ENCODE data around the gene BCAS1. TPM values are rescaled to one million over a fixed set of nuclear protein-coding genes. Genes with fewer than 3 reads are reported as not detected.

The BCAS1 gene
- total RNA-seq, 1 donor from 2014 or later, result not detected

DNA sequence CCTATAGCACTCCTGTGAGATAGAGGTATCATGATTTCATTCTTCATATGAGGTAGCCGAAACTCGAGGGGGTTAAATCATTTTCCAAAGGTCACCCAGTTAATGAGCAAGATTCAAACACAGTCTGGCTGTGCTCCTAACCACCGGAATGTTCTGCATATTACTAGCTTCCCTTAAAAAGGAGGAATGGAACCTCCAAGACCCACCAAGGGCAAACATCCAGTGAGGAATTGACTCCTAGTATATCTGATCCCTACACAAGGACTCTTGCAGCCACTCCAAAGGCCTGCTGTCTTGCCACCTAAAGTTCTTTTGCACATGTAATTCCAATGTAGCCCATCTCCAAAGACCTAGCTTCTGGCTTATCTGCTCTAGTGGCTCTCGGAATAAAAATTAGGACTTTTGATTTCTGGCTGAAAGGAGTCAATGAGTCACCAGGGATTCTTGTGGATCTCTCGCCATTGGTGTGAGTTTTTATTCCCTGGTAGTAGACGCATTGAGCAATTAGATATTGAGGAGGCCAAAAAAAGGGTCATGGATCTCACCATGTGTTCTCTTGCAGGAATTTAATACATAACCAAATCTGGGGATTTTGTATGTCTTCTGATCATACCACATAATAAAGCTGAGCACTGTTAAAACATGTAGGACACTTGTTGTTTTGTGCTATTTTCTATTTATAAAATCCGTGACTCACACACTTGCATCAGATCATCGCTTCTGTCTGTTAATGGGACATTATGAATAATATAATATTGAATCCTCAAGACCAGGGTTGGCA lies 9.1 kb downstream of the BCAS1 start:
- H3K4me1 Mint-ChIP-seq (ENCODE audit: unreplicated experiment), result no peaks in the 10 kb centered on the region
- DNase-seq (ENCODE audit: extremely low spot score, unreplicated experiment), result no peak
- H3K36me3 Mint-ChIP-seq (ENCODE audit: unreplicated experiment), result no peaks in the 10 kb centered on the region
- H3K4me3 Mint-ChIP-seq (ENCODE audit: unreplicated experiment), result no peak overlapping the region
- TF ChIP-seq, protein P1, sequence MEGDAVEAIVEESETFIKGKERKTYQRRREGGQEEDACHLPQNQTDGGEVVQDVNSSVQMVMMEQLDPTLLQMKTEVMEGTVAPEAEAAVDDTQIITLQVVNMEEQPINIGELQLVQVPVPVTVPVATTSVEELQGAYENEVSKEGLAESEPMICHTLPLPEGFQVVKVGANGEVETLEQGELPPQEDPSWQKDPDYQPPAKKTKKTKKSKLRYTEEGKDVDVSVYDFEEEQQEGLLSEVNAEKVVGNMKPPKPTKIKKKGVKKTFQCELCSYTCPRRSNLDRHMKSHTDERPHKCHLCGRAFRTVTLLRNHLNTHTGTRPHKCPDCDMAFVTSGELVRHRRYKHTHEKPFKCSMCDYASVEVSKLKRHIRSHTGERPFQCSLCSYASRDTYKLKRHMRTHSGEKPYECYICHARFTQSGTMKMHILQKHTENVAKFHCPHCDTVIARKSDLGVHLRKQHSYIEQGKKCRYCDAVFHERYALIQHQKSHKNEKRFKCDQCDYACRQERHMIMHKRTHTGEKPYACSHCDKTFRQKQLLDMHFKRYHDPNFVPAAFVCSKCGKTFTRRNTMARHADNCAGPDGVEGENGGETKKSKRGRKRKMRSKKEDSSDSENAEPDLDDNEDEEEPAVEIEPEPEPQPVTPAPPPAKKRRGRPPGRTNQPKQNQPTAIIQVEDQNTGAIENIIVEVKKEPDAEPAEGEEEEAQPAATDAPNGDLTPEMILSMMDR (IDR thresholded peaks at IDR 0.05), result no peak
- no peak overlapping the region for H3K27ac Mint-ChIP-seq (ENCODE audit: unreplicated experiment)
- no peaks in the 10 kb centered on the region for H3K9me3 Mint-ChIP-seq (ENCODE audit: unreplicated experiment)
- H3K27me3 Mint-ChIP-seq (ENCODE audit: unreplicated experiment), result no peaks in the 10 kb centered on the region

DNA sequence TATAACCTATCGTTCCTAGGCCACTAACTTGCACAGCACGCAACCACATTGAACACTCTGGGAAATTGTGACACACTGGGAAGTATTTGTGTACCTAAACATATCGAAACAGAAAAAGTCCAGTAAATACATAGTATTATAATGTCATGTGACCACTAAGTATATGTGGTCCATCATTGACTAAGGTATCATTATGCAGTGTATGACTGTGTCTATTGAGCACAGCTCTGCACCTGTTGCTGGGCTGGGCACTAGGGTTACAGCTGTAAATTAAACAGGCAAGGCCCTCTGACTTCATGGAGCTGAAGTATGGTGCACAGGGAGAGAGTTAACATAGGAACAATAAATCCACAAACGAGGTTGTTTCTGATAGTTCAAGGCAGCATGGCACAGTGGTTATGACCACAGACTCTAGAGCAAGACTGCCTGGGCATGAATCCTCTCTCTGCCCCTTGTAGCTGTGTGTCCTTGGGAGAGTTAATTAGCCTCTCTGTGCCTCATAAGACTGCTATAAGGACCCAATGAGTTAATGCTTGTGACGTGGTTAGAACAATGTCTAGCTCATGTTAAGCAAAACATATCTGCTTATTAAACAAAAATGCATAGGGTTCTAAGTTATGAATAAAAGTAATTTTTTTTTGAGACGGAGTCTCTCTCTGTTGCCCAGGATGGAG lies 10.6 kb downstream of the BCAS1 start:
- H3K9me3 Mint-ChIP-seq (ENCODE audit: unreplicated experiment), result no peaks in the 10 kb centered on the region
- no peak overlapping the region for H3K27ac Mint-ChIP-seq (ENCODE audit: unreplicated experiment)
- no peaks in the 10 kb centered on the region for H3K36me3 Mint-ChIP-seq (ENCODE audit: unreplicated experiment)
- no peak for DNase-seq (ENCODE audit: extremely low spot score, unreplicated experiment)
- peaks cover 2% of the 10 kb centered on the region for H3K27me3 Mint-ChIP-seq (ENCODE audit: unreplicated experiment)
- H3K4me1 Mint-ChIP-seq (ENCODE audit: unreplicated experiment), result no peaks in the 10 kb centered on the region
- TF ChIP-seq, protein P1 (IDR thresholded peaks at IDR 0.05), result no peak
- H3K4me3 Mint-ChIP-seq (ENCODE audit: unreplicated experiment), result no peak overlapping the region

DNA sequence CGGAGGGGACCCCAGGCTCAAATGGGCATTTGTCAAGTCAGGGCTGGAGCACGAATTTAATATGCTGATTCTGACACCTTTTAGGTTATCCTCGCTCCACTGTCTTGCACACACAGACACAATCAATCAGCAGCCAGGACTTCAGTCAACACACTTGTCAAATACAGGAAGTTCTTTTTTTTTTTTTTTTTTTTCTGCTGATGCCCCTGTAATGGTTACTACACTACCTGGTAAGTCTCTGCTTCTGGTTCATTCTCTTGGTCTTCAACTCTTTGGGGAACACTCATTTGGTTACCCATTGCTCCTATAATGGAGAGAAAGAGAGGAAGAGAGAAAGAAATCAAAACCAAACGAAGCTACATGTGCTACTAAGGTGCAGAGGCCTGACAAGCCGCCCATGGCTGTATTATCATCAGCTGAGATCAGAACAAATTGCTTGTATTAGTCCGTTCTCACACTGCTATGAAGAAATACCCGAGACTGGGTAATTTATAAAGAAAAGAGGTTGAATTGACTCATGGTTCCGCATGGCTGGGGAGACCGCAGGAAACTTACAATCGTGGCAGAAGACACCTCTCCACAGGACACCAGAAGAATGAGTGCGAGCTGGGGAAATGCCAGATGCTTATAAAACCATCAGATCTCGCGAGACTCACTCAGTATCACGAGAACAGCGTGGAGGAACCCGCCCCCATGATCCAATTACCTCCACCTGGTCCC lies 11.8 kb downstream of the BCAS1 start:
- H3K27me3 Mint-ChIP-seq (ENCODE audit: unreplicated experiment), result peaks cover 5% of the 10 kb centered on the region
- TF ChIP-seq, protein P1 (IDR thresholded peaks at IDR 0.05), result no peak
- H3K4me1 Mint-ChIP-seq (ENCODE audit: unreplicated experiment), result no peaks in the 10 kb centered on the region
- H3K36me3 Mint-ChIP-seq (ENCODE audit: unreplicated experiment), result no peaks in the 10 kb centered on the region
- no peak overlapping the region for H3K27ac Mint-ChIP-seq (ENCODE audit: unreplicated experiment)
- H3K9me3 Mint-ChIP-seq (ENCODE audit: unreplicated experiment), result no peaks in the 10 kb centered on the region
- no peak overlapping the region for H3K4me3 Mint-ChIP-seq (ENCODE audit: unreplicated experiment)
- DNase-seq (ENCODE audit: extremely low spot score, unreplicated experiment), result peak; percentile 48

DNA sequence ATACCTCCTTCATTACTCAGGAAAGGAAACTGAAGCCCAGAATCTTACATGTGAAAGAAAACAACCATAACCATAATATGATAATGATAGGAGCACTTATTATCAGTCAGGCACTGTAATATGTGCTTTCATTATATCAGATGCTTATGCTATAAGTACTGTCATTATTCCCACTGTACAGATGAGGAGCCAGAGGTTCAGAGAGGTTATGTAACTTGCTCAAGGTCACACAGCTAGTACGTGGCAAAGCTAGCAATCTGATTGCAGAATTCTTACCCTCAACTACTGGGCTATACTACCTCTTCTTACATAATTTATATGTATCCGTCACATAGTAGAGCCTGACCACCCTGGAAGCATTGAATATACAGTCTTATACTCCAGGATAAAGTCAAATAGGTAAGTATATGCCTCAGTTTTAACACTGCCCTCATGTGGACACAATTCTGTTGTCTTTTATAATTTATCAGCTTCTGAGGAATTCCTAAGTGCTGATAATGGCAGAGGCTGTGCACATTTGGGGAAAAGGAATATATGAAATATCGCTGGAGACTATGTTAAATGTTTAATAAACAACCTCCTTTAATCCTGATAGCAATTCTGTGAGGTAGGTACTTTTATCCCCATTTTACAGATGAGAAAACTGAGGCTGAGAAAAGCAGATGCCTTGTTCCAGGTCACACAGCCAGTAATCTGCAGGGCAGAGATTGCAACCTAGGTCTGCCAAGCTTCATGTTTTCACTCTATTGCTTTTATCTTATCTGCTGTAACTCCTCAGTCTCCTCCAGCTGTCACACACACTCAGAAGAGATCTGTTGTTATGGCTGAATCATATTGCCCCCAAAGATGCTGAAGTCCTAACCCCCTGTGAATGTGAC lies 13.4 kb downstream of the BCAS1 start:
- peaks cover 5% of the 10 kb centered on the region for H3K27me3 Mint-ChIP-seq (ENCODE audit: unreplicated experiment)
- H3K36me3 Mint-ChIP-seq (ENCODE audit: unreplicated experiment), result no peaks in the 10 kb centered on the region
- H3K4me3 Mint-ChIP-seq (ENCODE audit: unreplicated experiment), result no peak overlapping the region
- no peaks in the 10 kb centered on the region for H3K9me3 Mint-ChIP-seq (ENCODE audit: unreplicated experiment)
- DNase-seq (ENCODE audit: extremely low spot score, unreplicated experiment), result no peak
- H3K4me1 Mint-ChIP-seq (ENCODE audit: unreplicated experiment), result no peaks in the 10 kb centered on the region
- TF ChIP-seq, protein P1 (IDR thresholded peaks at IDR 0.05), result no peak
- no peak overlapping the region for H3K27ac Mint-ChIP-seq (ENCODE audit: unreplicated experiment)

All from osteocyte (in vitro differentiated cells).